HG03097 (cell line): ENCODE data around the gene NPY5R.

Experiments
- ATAC-seq: cut with Tn5 transposase; IDR thresholded peaks from one replicate; pipeline ENCODE4 v1.9.1; 2021; ENCODE audit not compliant: unreplicated experiment, low FRiP score

Gene NPY5R

GRCh38 chr4:163343604-163344146 is at the start of gene NPY5R:
Gene NPY5R (plus strand): TSS chr4:163343892. CDS start chr4:163350274, 6,382 bp downstream.
- no peak for ATAC-seq

- ATAC-seq: no peak
Observed at GRCh38 chr4:163295138-163295537, 48.6 kb upstream of the NPY5R start.

GRCh38 chr4:163300445-163300844 is 43.2 kb upstream of the NPY5R start:
- ATAC-seq: no peak

- no peak for ATAC-seq
Observed at GRCh38 chr4:163303069-163303468, 40.6 kb upstream of the NPY5R start.

GRCh38 chr4:163309466-163309865 is 34.2 kb upstream of the NPY5R start:
- no peak for ATAC-seq

GRCh38 chr4:163317110-163317509 is 26.6 kb upstream of the NPY5R start:
- no peak for ATAC-seq

- no peak for ATAC-seq
Observed at GRCh38 chr4:163330916-163331628, 12.6 kb upstream of the NPY5R start.

GRCh38 chr4:163331629-163332376 is 11.9 kb upstream of the NPY5R start:
- ATAC-seq: no peak

- ATAC-seq: peak; percentile 78
Observed at GRCh38 chr4:163332526-163333406, 10.9 kb upstream of the NPY5R start, which contains the start of gene NPY1R. Gene NPY1R (minus strand): TSS chr4:163332596. CDS start chr4:163326554, 6,042 bp downstream.

GRCh38 chr4:163335384-163335783 is 8.3 kb upstream of the NPY5R start:
- no peak for ATAC-seq

GRCh38 chr4:163344147-163345125 is 744 bp downstream of the NPY5R start:
- ATAC-seq: no peak

GRCh38 chr4:163350672-163351071 is 7.0 kb downstream of the NPY5R start:
- ATAC-seq: no peak

- ATAC-seq: no peak
Observed at GRCh38 chr4:163353054-163353453, 9.4 kb downstream of the NPY5R start.

- ATAC-seq: no peak
Observed at GRCh38 chr4:163356104-163356503, 12.4 kb downstream of the NPY5R start.

- ATAC-seq: no peak
Observed at GRCh38 chr4:163367651-163368050, 24.0 kb downstream of the NPY5R start.

GRCh38 chr4:163372029-163372428 is 28.3 kb downstream of the NPY5R start:
- no peak for ATAC-seq

GRCh38 chr4:163378661-163379060 is 35.0 kb downstream of the NPY5R start:
- ATAC-seq: no peak

GRCh38 chr4:163380703-163381102 is 37.0 kb downstream of the NPY5R start:
- no peak for ATAC-seq

- ATAC-seq: no peak
Observed at GRCh38 chr4:163382178-163382869, 38.6 kb downstream of the NPY5R start.
